COLO829 (cell line): Measurements from ENCODE around the gene GPX8.
A peak's percentile ranks its signal among the peaks of the same experiment; 100 is the strongest.

ENCODE experiments used
- DNase-seq: peaks from one replicate; pipeline ENCODE4 v3.0.0; 2012; ENCODE audit warnings: low spot score

The GPX8 gene

GRCh38 chr5:55172937-55173686 lies 13.1 kb downstream of the GPX8 start, which contains the start of gene CDC20B:
Gene CDC20B, minus strand, starts transcription at chr5:55173177. Its CDS starts 177 bp downstream, at chr5:55173000.
- peak; percentile 44 for DNase-seq

GRCh38 chr5:55173687-55174230 lies 13.8 kb downstream of the GPX8 start:
- DNase-seq: no peak

DNA sequence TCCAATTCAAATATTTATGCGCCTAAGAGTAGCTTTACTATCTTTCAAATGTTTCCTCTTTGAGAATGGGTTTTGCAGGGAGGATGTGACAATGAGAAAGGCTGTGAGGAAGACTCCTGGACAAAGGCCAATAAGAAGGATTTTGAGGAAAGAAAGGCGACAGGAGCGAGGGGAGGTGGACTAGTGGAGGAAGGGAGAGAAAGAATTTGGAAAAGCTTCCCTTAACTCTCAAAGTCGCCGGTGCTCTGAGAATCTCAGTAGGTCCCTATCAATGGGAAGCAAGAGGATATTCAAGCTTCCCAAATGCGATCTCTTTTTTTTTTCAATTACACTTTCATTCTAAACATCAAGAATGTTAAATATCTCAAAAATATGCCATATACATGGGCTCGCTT lies 15.8 kb downstream of the GPX8 start:
- no peak for DNase-seq

GRCh38 chr5:55176176-55176818 lies 16.3 kb downstream of the GPX8 start:
- DNase-seq: peak; percentile 29

DNA sequence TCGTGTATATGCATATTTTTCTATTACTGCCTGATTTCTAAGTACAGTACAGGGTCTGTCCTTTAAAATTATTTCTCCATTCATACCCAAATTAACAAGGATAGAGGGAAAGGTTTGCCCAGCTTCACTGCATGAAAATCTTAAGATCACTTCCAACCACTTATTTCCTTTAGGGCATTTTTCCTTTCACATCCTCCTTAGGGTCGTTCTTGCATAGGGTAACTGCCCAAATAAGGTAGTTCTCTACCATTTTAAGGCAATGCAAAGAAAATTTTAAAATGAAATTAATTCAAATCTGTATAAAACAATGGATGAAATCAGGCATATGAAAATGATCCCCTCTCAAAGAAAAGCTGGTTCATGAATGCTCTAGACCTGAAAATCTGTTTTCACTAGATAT lies 17.1 kb downstream of the GPX8 start:
- no peak for DNase-seq

DNA sequence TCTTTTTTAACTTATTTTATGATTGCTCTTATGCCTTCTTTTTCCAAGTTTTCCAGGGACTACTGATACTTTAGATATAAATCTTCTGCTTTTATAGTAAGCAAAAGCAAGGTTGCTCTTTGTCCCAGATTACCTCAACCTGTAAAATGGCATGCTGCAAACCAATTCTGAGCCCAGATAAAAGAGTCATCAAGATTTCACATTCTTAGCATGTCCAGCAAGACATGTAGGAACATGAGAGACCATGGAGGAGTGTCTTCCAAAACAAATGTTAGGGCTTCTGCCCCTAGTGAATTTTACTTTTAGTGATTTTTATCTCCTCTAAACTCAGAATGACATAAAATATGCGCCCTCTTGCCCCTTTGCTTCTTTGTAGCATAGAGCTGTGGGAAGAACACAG lies 20.0 kb downstream of the GPX8 start:
- DNase-seq: no peak

- DNase-seq: peak; percentile 18
Observed at GRCh38 chr5:55187370-55187769, 27.4 kb downstream of the GPX8 start.

- DNase-seq: no peak
Observed at GRCh38 chr5:55188656-55189540, 28.9 kb downstream of the GPX8 start.

- DNase-seq: no peak
Observed at GRCh38 chr5:55191165-55191564, 31.2 kb downstream of the GPX8 start.

- no peak for DNase-seq
Observed at GRCh38 chr5:55205001-55205400, 45.0 kb downstream of the GPX8 start.

- no peak for DNase-seq
Observed at GRCh38 chr5:55211184-55211874, 51.4 kb downstream of the GPX8 start.
